OCI-LY3 (cell line): ENCODE measurements around the gene GAS7.

ENCODE experiments used
- H2AFZ ChIP-seq: fragments of 200-600, 300-600 bp; shearing (Covaris generic); 2 replicates; pipeline ENCODE4 v1.6.0; 2014; ENCODE audit warnings: antibody characterized with exemption, low read depth, low read length
- H3K27ac ChIP-seq: fragments of 200-600, 300-600 bp; sonication (generic); 2 replicates; pipeline ENCODE4 v1.5.1; 2014; ENCODE audit warnings: mild to moderate bottlenecking, low read length, moderate library complexity, mixed read lengths
- H3K27me3 ChIP-seq: fragments of 200-600, 300-600 bp; sonication (generic); 2 replicates; pipeline ENCODE4 v1.6.1; 2014; ENCODE audit warnings: low read depth, low read length, mixed read lengths
- H3K36me3 ChIP-seq: fragments of 200-600, 300-600 bp; sonication (generic); replicated peaks from 2 replicates; pipeline ENCODE3; 2014; ENCODE audit warnings: low read depth, low read length, mixed read lengths
- H3K4me1 ChIP-seq: fragments of 300-600, 200-600 bp; sonication (generic); 2 replicates; pipeline ENCODE4 v1.6.1; 2014; ENCODE audit warnings: low read length, mixed read lengths
- H3K4me2 ChIP-seq: fragments of 200-600, 300-600 bp; sonication (generic); 2 replicates; pipeline ENCODE4 v1.6.1; 2014; ENCODE audit warnings: low read length, mixed read lengths
- H3K4me3 ChIP-seq: fragments of 300-600, 200-600 bp; sonication (generic); 2 replicates; pipeline ENCODE4 v1.5.1; 2014; ENCODE audit warnings: antibody characterized with exemption, mild to moderate bottlenecking, low read length, moderate library complexity
- H3K79me2 ChIP-seq: fragments of 300-600, 200-600 bp; shearing (Covaris generic); 2 replicates; pipeline ENCODE4 v1.6.1; 2014; ENCODE audit warnings: mild to moderate bottlenecking, low read length, mixed read lengths
- H3K9ac ChIP-seq: fragments of 300-600, 200-600 bp; shearing (Covaris generic); 2 replicates; pipeline ENCODE4 v1.6.0; 2014; ENCODE audit warnings: mild to moderate bottlenecking, low read length, moderate library complexity
- H3K9me3 ChIP-seq: fragments of 200-600, 300-600 bp; shearing (Covaris generic); 2 replicates; pipeline ENCODE4 v1.6.1; 2014; ENCODE audit warnings: low read length, mixed read lengths; ENCODE audit not compliant: insufficient read depth
- H4K20me1 ChIP-seq: fragments of 200-600, 300-600 bp; sonication (generic); 2 replicates; pipeline ENCODE4 v1.6.1; 2016; ENCODE audit warnings: low read length, mixed read lengths; ENCODE audit not compliant: insufficient read depth
- CTCF ChIP-seq: fragments of 200-600, 300-600 bp; sonication (generic); IDR thresholded peaks from 2 replicates; pipeline ENCODE4 v1.5.1; 2014; ENCODE audit warnings: antibody characterized with exemption, low read length, low read depth
- EZH2phosphoT487 ChIP-seq: fragments of 200-600 bp; shearing (Covaris generic); IDR thresholded peaks from 2 replicates; pipeline ENCODE4 v1.6.1; 2018; ENCODE audit warnings: antibody characterized with exemption, mixed run types, low read depth

The GAS7 gene

GRCh38 chr17:10166176-10166935 lies 32.0 kb downstream of the GAS7 start:
- H3K27me3 ChIP-seq: no peaks in the 10 kb centered on the region
- H3K79me2 ChIP-seq: no peaks in the 10 kb centered on the region
- H3K27ac ChIP-seq: no peak overlapping the region
- no peak overlapping the region for H3K4me3 ChIP-seq
- TF ChIP-seq EZH2phosphoT487: no peak
- TF ChIP-seq CTCF: no peak
- no peak overlapping the region for H2AFZ ChIP-seq
- H3K4me1 ChIP-seq: no peaks in the 10 kb centered on the region
- H3K36me3 ChIP-seq: no peaks in the 10 kb centered on the region
- no peak overlapping the region for H3K4me2 ChIP-seq
- no peaks in the 10 kb centered on the region for H3K9me3 ChIP-seq
- no peak overlapping the region for H3K9ac ChIP-seq
- no peaks in the 10 kb centered on the region for H4K20me1 ChIP-seq

GRCh38 chr17:10162096-10162495 lies 36.3 kb downstream of the GAS7 start:
- H3K4me1 ChIP-seq: no peaks in the 10 kb centered on the region
- no peak overlapping the region for H3K4me2 ChIP-seq
- no peaks in the 10 kb centered on the region for H3K79me2 ChIP-seq
- H3K9me3 ChIP-seq: no peaks in the 10 kb centered on the region
- H2AFZ ChIP-seq: no peak overlapping the region
- H3K9ac ChIP-seq: no peak overlapping the region
- TF ChIP-seq EZH2phosphoT487 (no peak), CTCF (no peak)
- no peak overlapping the region for H3K4me3 ChIP-seq
- H3K27ac ChIP-seq: no peak overlapping the region
- H3K27me3 ChIP-seq: no peaks in the 10 kb centered on the region
- H4K20me1 ChIP-seq: no peaks in the 10 kb centered on the region
- H3K36me3 ChIP-seq: no peaks in the 10 kb centered on the region

GRCh38 chr17:10161386-10161785 lies 37.0 kb downstream of the GAS7 start:
- Histone ChIP-seq H2AFZ (no peak overlapping the region), H3K79me2 (no peaks in the 10 kb centered on the region), H3K27me3 (no peaks in the 10 kb centered on the region), H3K27ac (no peak overlapping the region), H3K4me3 (no peak overlapping the region), H3K36me3 (no peaks in the 10 kb centered on the region), H3K4me1 (no peaks in the 10 kb centered on the region), H3K9ac (no peak overlapping the region), H3K4me2 (no peak overlapping the region), H3K9me3 (no peaks in the 10 kb centered on the region), H4K20me1 (no peaks in the 10 kb centered on the region)
- TF ChIP-seq CTCF (no peak), EZH2phosphoT487 (no peak)

- Histone ChIP-seq H3K4me2 (no peak overlapping the region), H3K36me3 (no peaks in the 10 kb centered on the region), H3K27me3 (no peaks in the 10 kb centered on the region), H3K9me3 (no peaks in the 10 kb centered on the region), H3K4me1 (no peaks in the 10 kb centered on the region), H4K20me1 (no peaks in the 10 kb centered on the region), H3K79me2 (no peaks in the 10 kb centered on the region), H3K9ac (no peak overlapping the region), H3K4me3 (no peak overlapping the region), H2AFZ (no peak overlapping the region), H3K27ac (no peak overlapping the region)
- TF ChIP-seq CTCF (no peak), EZH2phosphoT487 (no peak)
These were observed 41.3 kb downstream of the GAS7 start for GRCh38 chr17:10156948-10157607.
